HepG2 (cell line): ENCODE data around the gene MAN1A1. TPM values are rescaled to one million over a fixed set of nuclear protein-coding genes. Genes with fewer than 3 reads are reported as not detected.

Experiments
- ATM ChIP-seq: fragments of 450-650 bp; IDR thresholded peaks from 2 replicates; pipeline ENCODE4 v1.7.1; 2017; ENCODE audit warnings: mild to moderate bottlenecking, borderline replicate concordance
- CREB1 ChIP-seq, 2 experiments: fragments of 450-650 bp in 1 of 2; IDR thresholded peaks; 2 replicates each; pipeline ENCODE4 v1.6.1; 2016 to 2017; ENCODE audit warnings: control low read depth in 1 of 2, mild to moderate bottlenecking in 1 of 2, missing compliant biosample characterization in 1 of 2, missing genetic modification characterization in 1 of 2
- DNMT3B ChIP-seq: conservative IDR thresholded peaks from 2 replicates; pipeline ENCODE4 v1.6.1; 2016; ENCODE audit warnings: missing biosample characterization, control low read depth
- GTF2F1 ChIP-seq: fragments of 150-350 bp; IDR thresholded peaks from 2 replicates; pipeline ENCODE4 v1.6.1; 2014; ENCODE audit warnings: low read length
- IRF2 ChIP-seq: IDR thresholded peaks from 2 replicates; pipeline ENCODE4 v1.6.1; 2018; ENCODE audit warnings: missing genetic modification reagents, missing compliant biosample characterization
- MAFK ChIP-seq, 2 experiments: IDR thresholded peaks in 1 of 2; conservative IDR thresholded peaks in 1 of 2; 2 replicates each; pipeline ENCODE4 v1.6.1; 2011; ENCODE audit warnings: improper control_type of control experiment in 2 of 2, low read length in 2 of 2
- MTA3 ChIP-seq: sonication (generic); formaldehyde crosslinking; IDR thresholded peaks from 2 replicates; pipeline ENCODE4 v1.4.0; 2020; ENCODE audit warnings: missing genetic modification reagents
- NAIF1 ChIP-seq: sonication (generic); formaldehyde crosslinking; IDR thresholded peaks from 2 replicates; pipeline ENCODE4 v1.5.0; 2020; ENCODE audit warnings: mild to moderate bottlenecking, missing genetic modification reagents, borderline replicate concordance
- NFKBIZ ChIP-seq: IDR thresholded peaks from 2 replicates; pipeline ENCODE4 v1.6.1; 2018; ENCODE audit warnings: missing genetic modification reagents, missing compliant biosample characterization
- PHF8 ChIP-seq: sonication (generic); formaldehyde crosslinking; IDR thresholded peaks from 2 replicates; pipeline ENCODE4 v1.5.0; 2020; ENCODE audit warnings: missing genetic modification reagents
- POLR2AphosphoS5 ChIP-seq: IDR thresholded peaks from 2 replicates; pipeline ENCODE4 v1.6.1; 2012; ENCODE audit warnings: low read depth, low read length
- RERE ChIP-seq: IDR thresholded peaks from 2 replicates; pipeline ENCODE4 v1.6.1; 2016; ENCODE audit warnings: low read depth, missing genetic modification reagents, missing compliant biosample characterization
- TBL1XR1 ChIP-seq: fragments of 150-350 bp; IDR thresholded peaks from 2 replicates; pipeline ENCODE4 v1.6.1; 2014; ENCODE audit warnings: borderline replicate concordance, low read length; ENCODE audit not compliant: partially characterized antibody
- ZBTB42 ChIP-seq: sonication (generic); formaldehyde crosslinking; IDR thresholded peaks from 2 replicates; pipeline ENCODE4 v1.5.0; 2020; ENCODE audit warnings: mild to moderate bottlenecking, missing genetic modification reagents
- ZNF234 ChIP-seq: sonication (generic); formaldehyde crosslinking; conservative IDR thresholded peaks from 2 replicates; pipeline ENCODE4 v1.5.1; 2020; ENCODE audit warnings: mild to moderate bottlenecking, missing genetic modification reagents
- ZNF354B ChIP-seq: sonication (generic); formaldehyde crosslinking; IDR thresholded peaks from 2 replicates; pipeline ENCODE4 v1.8.0; 2022; ENCODE audit warnings: mild to moderate bottlenecking, missing genetic modification reagents
- ZNF547 ChIP-seq: sonication (generic); formaldehyde crosslinking; IDR thresholded peaks from 2 replicates; pipeline ENCODE4 v1.5.1; 2020; ENCODE audit warnings: mild to moderate bottlenecking, missing genetic modification reagents
- ZNF616 ChIP-seq: sonication (generic); formaldehyde crosslinking; IDR thresholded peaks from 2 replicates; pipeline ENCODE4 v1.5.0; 2020; ENCODE audit warnings: low read depth, mild to moderate bottlenecking, missing genetic modification reagents
- polyA plus RNA-seq, 8 experiments: library from polyadenylated mRNA; depleted of rRNA in 3 of 8; stranded (reverse) in 7 of 8; unstranded in 1 of 8; fragments of >200 nt; fragmentation: Illumina TruSeq in 4 of 8; extraction: Trizol in 4 of 8; gene quantifications; 2 replicates each; pipeline versions ENCODE4 v1.2.1 to v1.2.3, GENCODE V29; 2011 to 2016; ENCODE audit warnings: low read depth in 4 of 8, missing spikeins in 1 of 8, mixed read lengths in 1 of 8; ENCODE audit not compliant: insufficient read depth in 1 of 8
- total RNA-seq, 5 experiments: library from RNA; depleted of rRNA; stranded (reverse); fragments of >200 nt; fragmentation: Illumina TruSeq; extraction: Trizol; gene quantifications; 2 replicates each; pipeline ENCODE4 v1.2.3, GENCODE V29; 2016; ENCODE audit warnings: low read depth in 1 of 5
- TF ChIP-seq, protein P1 (sequence below): sonication (generic); formaldehyde crosslinking; IDR thresholded peaks from 2 replicates; pipeline ENCODE4 v1.9.0; 2021; ENCODE audit warnings: missing genetic modification reagents, mild to moderate bottlenecking, borderline replicate concordance
- TF ChIP-seq, protein P2 (sequence below), 2 experiments: IDR thresholded peaks; 2 replicates each; pipeline ENCODE4 v1.6.1; 2011 to 2012; ENCODE audit warnings: low read length in 2 of 2, borderline replicate concordance in 1 of 2, low read depth in 1 of 2, mild to moderate bottlenecking in 1 of 2, moderate library complexity in 1 of 2

MAN1A1 gene
- total and polyA plus RNA-seq, 2 of the 13 experiments (the other 11 are each of a cell fraction or from before 2014, with no cell fraction given), result 156 to 236 TPM

DNA sequence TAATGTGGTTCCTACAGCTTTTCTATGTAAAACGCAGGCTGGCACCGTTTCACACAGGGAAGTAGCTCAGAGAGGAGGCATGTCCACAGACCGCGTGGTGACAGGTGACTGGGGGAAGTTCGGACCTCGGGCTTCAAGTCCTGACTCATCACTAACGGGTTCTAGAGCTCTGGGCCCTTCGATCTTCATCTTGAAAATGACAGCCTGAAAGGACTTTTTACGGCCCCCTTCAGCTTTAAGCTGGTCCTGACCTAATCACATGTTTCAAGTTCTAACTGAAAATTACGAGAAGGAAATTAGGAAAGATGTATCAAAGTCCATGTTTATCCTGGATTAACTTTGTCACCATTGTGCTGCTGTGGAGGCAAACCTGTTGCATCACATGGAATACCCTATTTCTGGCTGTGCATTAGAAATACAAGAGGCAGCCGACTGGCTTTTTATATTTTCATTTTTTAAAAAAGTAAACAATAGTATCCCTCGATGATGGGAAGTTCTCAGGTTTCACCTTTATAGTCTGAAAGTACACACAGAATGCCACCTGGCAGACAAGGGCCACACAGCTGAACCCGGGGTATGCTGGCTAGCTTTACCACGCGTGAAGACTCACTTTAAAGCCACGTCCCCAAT is 2.0 kb downstream of the MAN1A1 start (continued):
- TF ChIP-seq, protein P1, sequence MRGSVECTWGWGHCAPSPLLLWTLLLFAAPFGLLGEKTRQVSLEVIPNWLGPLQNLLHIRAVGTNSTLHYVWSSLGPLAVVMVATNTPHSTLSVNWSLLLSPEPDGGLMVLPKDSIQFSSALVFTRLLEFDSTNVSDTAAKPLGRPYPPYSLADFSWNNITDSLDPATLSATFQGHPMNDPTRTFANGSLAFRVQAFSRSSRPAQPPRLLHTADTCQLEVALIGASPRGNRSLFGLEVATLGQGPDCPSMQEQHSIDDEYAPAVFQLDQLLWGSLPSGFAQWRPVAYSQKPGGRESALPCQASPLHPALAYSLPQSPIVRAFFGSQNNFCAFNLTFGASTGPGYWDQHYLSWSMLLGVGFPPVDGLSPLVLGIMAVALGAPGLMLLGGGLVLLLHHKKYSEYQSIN, result no peak
- peak; percentile 86 for TF ChIP-seq IRF2 (CRISPR knock-in tag)
- peak; percentile 91 for TF ChIP-seq TBL1XR1
- TF ChIP-seq ZNF547, result no peak
- TF ChIP-seq RERE (CRISPR knock-in tag), result peak; percentile 88
- TF ChIP-seq ZNF234 (CRISPR knock-in tag), result peak; percentile 54; the same call in 1 of the 2 replicates
- no peak for TF ChIP-seq MTA3
- peak; percentile 63 for TF ChIP-seq DNMT3B (CRISPR knock-in tag)
- no peak for TF ChIP-seq ZBTB42 (CRISPR knock-in tag)
- peak; percentile 96 for TF ChIP-seq NFKBIZ (CRISPR knock-in tag)
- TF ChIP-seq PHF8 (CRISPR knock-in tag), result no peak; the same call in 1 of the 2 replicates
- TF ChIP-seq NAIF1, result peak; percentile 57; the same call in 1 of the 2 replicates
- TF ChIP-seq ATM, result no peak
- no peak for TF ChIP-seq GTF2F1
- peak; percentile 73 to 87 for TF ChIP-seq MAFK (conservative IDR thresholded peaks at IDR 0.05 in 1 of 2, IDR thresholded peaks at IDR 0.05 in 1 of 2; ENCODE audit: low read length in 2 of 2)
- TF ChIP-seq CREB1 (IDR thresholded peaks at IDR 0.05), result peak; percentile 48; the same call in 1 of the 2 replicates
- peak; percentile 61 for TF ChIP-seq CREB1 (CRISPR knock-in tag; IDR thresholded peaks at IDR 0.05)
- TF ChIP-seq ZNF354B (CRISPR knock-in tag), result no peak
- peak; percentile 73 for TF ChIP-seq POLR2AphosphoS5
- TF ChIP-seq, protein P2, sequence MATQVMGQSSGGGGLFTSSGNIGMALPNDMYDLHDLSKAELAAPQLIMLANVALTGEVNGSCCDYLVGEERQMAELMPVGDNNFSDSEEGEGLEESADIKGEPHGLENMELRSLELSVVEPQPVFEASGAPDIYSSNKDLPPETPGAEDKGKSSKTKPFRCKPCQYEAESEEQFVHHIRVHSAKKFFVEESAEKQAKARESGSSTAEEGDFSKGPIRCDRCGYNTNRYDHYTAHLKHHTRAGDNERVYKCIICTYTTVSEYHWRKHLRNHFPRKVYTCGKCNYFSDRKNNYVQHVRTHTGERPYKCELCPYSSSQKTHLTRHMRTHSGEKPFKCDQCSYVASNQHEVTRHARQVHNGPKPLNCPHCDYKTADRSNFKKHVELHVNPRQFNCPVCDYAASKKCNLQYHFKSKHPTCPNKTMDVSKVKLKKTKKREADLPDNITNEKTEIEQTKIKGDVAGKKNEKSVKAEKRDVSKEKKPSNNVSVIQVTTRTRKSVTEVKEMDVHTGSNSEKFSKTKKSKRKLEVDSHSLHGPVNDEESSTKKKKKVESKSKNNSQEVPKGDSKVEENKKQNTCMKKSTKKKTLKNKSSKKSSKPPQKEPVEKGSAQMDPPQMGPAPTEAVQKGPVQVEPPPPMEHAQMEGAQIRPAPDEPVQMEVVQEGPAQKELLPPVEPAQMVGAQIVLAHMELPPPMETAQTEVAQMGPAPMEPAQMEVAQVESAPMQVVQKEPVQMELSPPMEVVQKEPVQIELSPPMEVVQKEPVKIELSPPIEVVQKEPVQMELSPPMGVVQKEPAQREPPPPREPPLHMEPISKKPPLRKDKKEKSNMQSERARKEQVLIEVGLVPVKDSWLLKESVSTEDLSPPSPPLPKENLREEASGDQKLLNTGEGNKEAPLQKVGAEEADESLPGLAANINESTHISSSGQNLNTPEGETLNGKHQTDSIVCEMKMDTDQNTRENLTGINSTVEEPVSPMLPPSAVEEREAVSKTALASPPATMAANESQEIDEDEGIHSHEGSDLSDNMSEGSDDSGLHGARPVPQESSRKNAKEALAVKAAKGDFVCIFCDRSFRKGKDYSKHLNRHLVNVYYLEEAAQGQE (IDR thresholded peaks at IDR 0.05; ENCODE audit: borderline replicate concordance in 1 of 2, low read depth in 1 of 2, low read length in 2 of 2), result peak in 1 of 2 experiments; percentile 83; a peak in 2 of 4 replicates
- 0 out of 2 replicates have a peak, but pooled peaks have one; percentile 62 for TF ChIP-seq ZNF616 (CRISPR knock-in tag)
